NOMO-1 (cell line): Measurements from ENCODE around the gene DYNC1LI2.
"Not testable (repeated sequence)": the region's sequence is repeated elsewhere in the genome, so short reads cannot be mapped to it uniquely, and the experiment has no call there.

Experiments
- DNase-seq, 2 experiments: peaks; one replicate each; lab custom pipeline; 2025; ENCODE audit not compliant: unreplicated experiment in 2 of 2; lab: John Stamatoyannopoulos, UW

DYNC1LI2 gene

DNA sequence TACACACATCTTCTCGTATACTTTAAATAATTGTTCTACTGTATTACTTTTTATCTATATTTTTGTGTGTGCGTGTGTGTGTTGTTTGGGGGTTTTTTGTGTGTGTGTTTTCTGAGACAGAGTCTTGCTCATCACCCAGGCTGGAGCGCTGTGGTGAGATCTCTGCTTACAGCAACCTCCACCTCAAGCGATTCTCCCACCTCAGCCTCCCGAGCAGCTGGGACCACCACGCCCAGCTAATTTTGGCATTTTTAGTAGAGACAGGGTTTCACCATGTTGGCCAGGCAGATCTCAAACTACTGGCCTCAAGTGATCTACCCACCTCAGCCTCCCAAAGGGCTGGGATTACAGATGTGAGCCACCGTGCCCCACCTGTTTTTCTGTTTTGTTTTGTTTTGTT is 53.4 kb downstream of the DYNC1LI2 start:
- DNase-seq: no peak

- DNase-seq: peak; percentile 52 to 86
Observed at GRCh38 chr16:66696669-66697630, 54.5 kb downstream of the DYNC1LI2 start, which contains the start of gene CMTM4. Gene CMTM4, minus strand, starts transcription at chr16:66696743. Its CDS starts 218 bp downstream, at chr16:66696525.

DNA sequence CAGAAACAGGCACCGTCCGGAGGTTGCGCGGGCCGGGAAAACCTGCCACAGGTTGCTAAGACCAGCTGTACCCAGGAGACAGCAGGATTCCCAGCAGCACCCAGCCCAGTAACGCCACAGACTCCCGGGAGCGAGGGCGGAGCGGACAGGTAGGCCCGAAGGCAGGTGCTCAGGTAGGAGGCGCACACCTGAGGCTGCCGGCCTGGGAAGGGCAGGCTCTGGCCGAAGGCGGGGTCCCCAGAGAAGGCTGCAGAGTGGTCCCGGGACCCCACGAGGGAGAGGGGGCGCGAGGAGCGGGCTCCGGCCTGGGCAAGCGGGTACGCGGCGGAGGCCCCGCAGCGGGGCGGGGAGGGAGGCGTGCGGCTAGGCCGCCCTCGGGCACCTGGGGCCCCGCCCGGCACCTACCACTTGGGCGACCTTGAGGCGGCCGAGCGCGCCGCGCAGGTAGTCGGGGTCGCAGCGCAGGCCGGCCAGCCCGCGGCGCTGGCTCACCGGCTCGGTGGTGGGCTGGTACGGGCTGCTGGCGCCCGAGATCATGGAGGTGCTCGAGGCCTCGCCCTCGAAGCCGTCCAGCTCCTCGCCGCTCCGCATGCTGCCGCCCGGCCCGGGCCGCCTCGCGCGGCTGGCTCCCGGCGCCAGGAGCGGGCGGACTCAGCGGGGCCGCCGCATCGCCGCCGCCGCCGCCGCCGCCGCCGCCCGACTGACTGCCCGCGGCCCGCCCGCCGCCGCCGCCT is 55.3 kb downstream of the DYNC1LI2 start:
- DNase-seq: no peak

DNA sequence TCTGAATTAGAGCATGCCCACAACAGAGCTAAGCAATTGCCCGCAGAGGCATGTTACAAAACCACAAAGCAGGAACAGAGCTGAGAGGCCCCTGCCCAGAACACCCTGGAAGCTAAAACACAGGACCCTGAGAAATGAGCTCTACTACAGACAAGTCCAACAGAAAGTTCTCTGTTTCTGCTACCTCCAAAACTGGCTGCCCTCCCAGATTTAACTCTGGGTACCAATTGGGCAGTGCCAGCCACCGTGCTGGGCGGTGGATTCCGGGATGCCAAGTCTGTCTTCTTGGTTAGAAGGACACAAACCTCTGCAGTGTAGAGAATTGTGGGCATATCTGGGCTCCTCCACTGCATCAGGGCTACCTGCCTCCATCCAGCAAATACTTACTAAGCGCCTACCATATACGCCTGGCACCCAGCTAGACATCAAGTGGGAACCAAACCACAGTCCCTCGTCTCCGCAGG is 55.9 kb downstream of the DYNC1LI2 start:
- DNase-seq: peak; percentile 39 to 52

- peak; percentile 64 to 87 for DNase-seq
Observed at GRCh38 chr16:66693149-66693548, 58.3 kb downstream of the DYNC1LI2 start.

GRCh38 chr16:66692341-66692740 is 59.1 kb downstream of the DYNC1LI2 start:
- DNase-seq: no peak

DNA sequence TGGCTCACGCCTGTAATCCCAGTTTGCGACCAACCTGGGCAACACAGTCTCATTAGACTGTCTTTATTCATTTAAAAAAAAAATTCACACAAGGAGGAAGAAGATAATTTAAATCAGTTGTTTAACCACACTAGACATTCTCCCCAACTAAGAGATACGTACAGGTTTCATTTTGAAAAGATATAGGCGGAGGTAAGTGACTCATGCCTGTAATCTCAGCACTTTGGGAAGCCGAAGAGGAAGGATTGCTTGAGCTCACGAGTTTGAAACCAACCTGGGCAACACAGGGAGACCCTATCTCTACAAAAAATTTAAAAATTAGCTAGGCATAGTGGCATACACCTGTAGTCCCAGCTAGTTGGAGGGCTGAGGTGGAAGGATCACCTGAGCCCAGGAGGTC is 60.2 kb downstream of the DYNC1LI2 start:
- no peak for DNase-seq

DNA sequence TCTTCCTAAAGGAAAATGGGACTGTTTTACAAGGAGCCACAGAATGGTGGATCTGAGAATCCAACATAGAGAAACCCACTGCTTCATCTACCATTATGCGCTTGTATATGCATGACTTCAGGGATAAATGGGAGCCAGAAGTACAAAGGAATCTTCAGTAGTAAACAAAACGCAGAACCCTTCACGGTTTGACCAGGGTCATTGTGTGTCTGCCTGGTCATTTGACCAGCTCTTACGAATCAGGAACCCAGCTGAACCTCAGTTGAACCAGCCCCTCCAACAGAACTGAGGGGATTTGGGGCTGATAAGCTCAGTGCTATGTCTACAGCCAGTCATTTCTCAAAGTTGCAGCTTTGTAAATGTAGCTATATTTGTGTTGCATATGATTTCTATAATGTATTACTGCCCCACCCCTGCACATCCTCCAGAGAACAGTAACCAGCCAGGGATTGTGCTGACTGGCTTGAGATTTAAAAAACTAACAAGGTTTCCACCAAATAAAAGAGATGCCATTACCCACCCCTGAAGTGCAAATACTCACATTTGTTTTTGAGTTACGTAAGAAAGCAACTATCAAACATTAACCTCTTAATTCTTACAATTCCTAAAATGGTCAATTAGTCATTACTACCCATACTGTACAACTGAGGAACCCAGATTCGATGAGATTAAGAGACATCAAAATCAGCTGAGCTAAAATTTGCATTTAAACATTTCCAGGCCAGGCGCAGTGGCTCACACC is 61.1 kb downstream of the DYNC1LI2 start:
- no peak for DNase-seq

DNA sequence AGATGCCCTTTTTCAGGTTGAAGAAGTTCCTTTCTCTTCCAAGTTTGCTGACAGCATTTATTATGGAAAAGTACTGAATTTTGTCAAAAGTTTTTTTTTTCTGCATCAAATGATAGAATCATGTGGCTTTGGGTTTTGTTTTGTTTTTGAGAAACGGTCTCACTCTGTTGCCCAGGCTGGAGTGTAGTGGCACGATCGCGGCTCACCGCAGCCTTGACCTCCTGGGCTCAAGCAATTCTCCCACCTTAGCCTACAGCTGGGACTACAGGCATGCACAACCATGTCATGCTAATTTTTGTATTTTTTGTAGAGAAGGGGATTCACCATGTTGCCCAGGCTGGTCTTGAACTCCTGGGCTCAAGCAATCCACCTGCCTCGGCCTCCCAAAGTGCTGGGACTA is 62.1 kb downstream of the DYNC1LI2 start:
- DNase-seq: no peak

- no peak for DNase-seq
Observed at GRCh38 chr16:66687906-66688625, 63.3 kb downstream of the DYNC1LI2 start.

- not testable (repeated sequence) for DNase-seq
Observed at GRCh38 chr16:66685501-66686115, 65.8 kb downstream of the DYNC1LI2 start.

DNA sequence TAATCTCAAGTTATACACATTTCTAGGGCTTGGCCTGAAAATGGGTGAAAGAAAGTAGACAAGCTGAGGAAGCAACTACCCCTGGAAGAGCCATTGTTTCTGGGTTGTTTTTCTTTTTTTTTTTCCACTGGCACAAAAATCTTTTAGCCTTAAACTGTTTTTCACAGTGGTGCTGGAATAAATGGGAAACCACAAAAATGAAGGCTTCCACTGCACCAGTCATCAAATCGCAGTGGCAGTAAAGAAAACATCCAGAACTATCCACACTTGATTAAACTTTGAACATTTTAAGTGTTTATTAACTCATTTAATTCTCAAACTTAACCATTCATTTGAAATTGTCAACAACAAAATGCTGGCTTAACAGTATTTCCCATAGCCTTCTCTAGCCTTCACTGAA is 69.1 kb downstream of the DYNC1LI2 start:
- DNase-seq: no peak

GRCh38 chr16:66681676-66682075 is 69.7 kb downstream of the DYNC1LI2 start:
- no peak for DNase-seq

DNA sequence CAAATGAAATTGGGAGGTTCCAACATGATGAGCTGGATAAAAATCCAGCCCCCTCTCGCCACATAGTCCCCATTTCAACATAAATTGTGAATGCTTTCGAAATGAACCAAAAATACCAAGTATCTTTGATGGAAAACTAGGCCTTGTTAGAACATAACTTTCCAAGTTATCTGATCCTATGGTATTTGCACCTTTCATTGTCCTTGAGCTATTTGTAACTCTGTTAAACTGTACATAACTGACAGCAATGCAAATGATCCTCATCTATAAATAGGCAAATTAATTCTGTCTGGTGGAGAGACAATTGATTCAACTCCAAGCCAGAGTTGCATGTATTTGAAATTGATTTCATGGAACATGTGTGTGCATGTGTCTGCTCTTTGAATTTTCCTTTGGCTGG is 73.1 kb downstream of the DYNC1LI2 start:
- DNase-seq: no peak

GRCh38 chr16:66677836-66678235 is 73.6 kb downstream of the DYNC1LI2 start:
- DNase-seq: no peak

- DNase-seq: no peak
Observed at GRCh38 chr16:66677179-66677578, 74.2 kb downstream of the DYNC1LI2 start.

GRCh38 chr16:66676599-66676998 is 74.8 kb downstream of the DYNC1LI2 start:
- no peak for DNase-seq

DNA sequence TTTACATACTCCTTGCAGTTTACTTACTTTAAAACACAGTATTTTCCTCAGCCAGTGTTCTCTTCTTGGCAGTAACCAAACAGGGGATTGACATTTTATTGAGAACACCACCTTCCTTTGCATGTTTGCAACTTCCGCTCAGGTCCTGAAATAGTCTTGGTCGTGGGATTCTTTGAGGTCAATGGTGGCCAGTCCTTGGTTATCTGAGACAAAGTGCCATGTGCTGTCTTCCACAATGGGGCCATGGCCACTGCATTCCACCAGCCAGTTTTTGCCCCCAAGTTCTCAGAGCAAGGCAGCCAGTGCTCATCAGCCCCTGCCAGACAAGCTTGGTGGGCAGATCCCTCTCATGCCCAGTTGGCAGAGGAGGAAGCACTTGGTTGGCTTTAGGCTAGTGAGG is 77.7 kb downstream of the DYNC1LI2 start:
- DNase-seq: no peak
